ENCODE results near the gene JAK1.
A peak's percentile ranks its signal among the peaks of the same experiment; 100 is the strongest.
"Not testable (repeated sequence)": the region's sequence is repeated elsewhere in the genome, so short reads cannot be mapped to it uniquely, and the experiment has no call there.

JAK1 gene

GRCh38 chr1:64966158-64966971, at the start of gene JAK1:
Gene JAK1, minus strand, starts transcription at chr1:64966549. Its CDS starts 80,285 bp downstream, at chr1:64886264.
- intact Hi-C loops (cut with DNase I): loop anchor here (5.0 kb wide), 1 partner anchor 101 kb away; no protein-coding TSS in a partner anchor

GRCh38 chr1:65014321-65014720, 48.0 kb upstream of the JAK1 start:
- intact Hi-C loops (cut with DNase I): no loop called here
- no peak for DNase-seq

More at GRCh38 chr1:64966158-64966971, at the start of gene JAK1:
- DNase-seq: peak; percentile 76 to 98 (median 83)

GRCh38 chr1:65011983-65012382, 45.6 kb upstream of the JAK1 start:
- intact Hi-C loops (cut with DNase I): no loop called here
- no peak for DNase-seq

- no peak for DNase-seq
- intact Hi-C loops (cut with DNase I): no loop called here
Observed at GRCh38 chr1:65009724-65010420, 43.5 kb upstream of the JAK1 start.

GRCh38 chr1:65009176-65009575, 42.8 kb upstream of the JAK1 start:
- no peak for DNase-seq
- intact Hi-C loops (cut with DNase I): no loop called here

GRCh38 chr1:65006806-65007205, 40.5 kb upstream of the JAK1 start:
- intact Hi-C loops (cut with DNase I): no loop called here
- no peak for DNase-seq

- no peak for DNase-seq
- intact Hi-C loops (cut with DNase I): no loop called here
Observed at GRCh38 chr1:65003316-65003664, 36.9 kb upstream of the JAK1 start.

GRCh38 chr1:65002508-65003315, 36.4 kb upstream of the JAK1 start:
- intact Hi-C loops (cut with DNase I): no loop called here
- peak; percentile 41 to 96 (median 72) for DNase-seq

GRCh38 chr1:65002156-65002507, 35.8 kb upstream of the JAK1 start:
- DNase-seq: peak in 2 of 10 donors; percentile 12 to 79
- intact Hi-C loops (cut with DNase I): no loop called here

- peak in 7 of 10 donors; percentile 8 to 84 (median 19) for DNase-seq
- intact Hi-C loops (cut with DNase I): no loop called here
Observed at GRCh38 chr1:65001231-65001792, 35.0 kb upstream of the JAK1 start.

GRCh38 chr1:64998425-64998948, 32.1 kb upstream of the JAK1 start:
- intact Hi-C loops (cut with DNase I); DNase-seq: not testable (repeated sequence)

- intact Hi-C loops (cut with DNase I): no loop called here
- DNase-seq: no peak
Observed at GRCh38 chr1:64996541-64997257, 30.4 kb upstream of the JAK1 start.

- intact Hi-C loops (cut with DNase I): no loop called here
- DNase-seq: no peak
Observed at GRCh38 chr1:64995316-64995715, 29.0 kb upstream of the JAK1 start.

GRCh38 chr1:64986903-64987871, 20.8 kb upstream of the JAK1 start:
- intact Hi-C loops (cut with DNase I): no loop called here
- no peak for DNase-seq

GRCh38 chr1:64984737-64985136, 18.4 kb upstream of the JAK1 start:
- DNase-seq: no peak
- intact Hi-C loops (cut with DNase I): no loop called here

- intact Hi-C loops (cut with DNase I): no loop called here
- no peak for DNase-seq
Observed at GRCh38 chr1:64984106-64984505, 17.8 kb upstream of the JAK1 start.

- intact Hi-C loops (cut with DNase I): no loop called here
- no peak for DNase-seq
Observed at GRCh38 chr1:64983110-64983509, 16.8 kb upstream of the JAK1 start.

- DNase-seq: no peak
- intact Hi-C loops (cut with DNase I): no loop called here
Observed at GRCh38 chr1:64981601-64982533, 15.5 kb upstream of the JAK1 start.

All from posterior cingulate gyrus (tissue), 11 donors.